Mesenchymal stem cell (in vitro differentiated cells and primary cell): ENCODE data around the gene KIAA1671.

Source experiments
- DNase-seq: peaks from one replicate; pipeline ENCODE4 v3.0.0-alpha.2; 2013
- H2AFZ ChIP-seq: one replicate; pipeline ENCODE4 v1.6.1; 2013; ENCODE audit warnings: low read depth, mild to moderate bottlenecking, control low read depth, inconsistent platforms, low read length, moderate library complexity
- H2AK5ac ChIP-seq: 2 replicates; pipeline ENCODE4 v1.6.1; 2013; ENCODE audit warnings: low read length, moderate library complexity, mild to moderate bottlenecking, inconsistent platforms; ENCODE audit not compliant: severe bottlenecking
- H2BK120ac ChIP-seq: one replicate; pipeline ENCODE4 v1.6.1; 2013; ENCODE audit warnings: low read depth, mild to moderate bottlenecking, inconsistent platforms, low read length, moderate library complexity
- H2BK12ac ChIP-seq, 2 experiments: one replicate each; pipeline ENCODE4 v1.6.1; 2013; ENCODE audit warnings: inconsistent platforms in 2 of 2, low read length in 2 of 2, mild to moderate bottlenecking in 2 of 2, moderate library complexity in 2 of 2, control low read depth in 1 of 2
- H2BK15ac ChIP-seq: one replicate; pipeline ENCODE4 v1.6.1; 2013; ENCODE audit warnings: mild to moderate bottlenecking, low read depth, inconsistent platforms; ENCODE audit not compliant: poor library complexity, severe bottlenecking
- H2BK5ac ChIP-seq: 2 replicates; pipeline ENCODE4 v1.6.1; 2013; ENCODE audit warnings: low read depth, mild to moderate bottlenecking, low read length, control low read depth, inconsistent platforms; ENCODE audit not compliant: poor library complexity, severe bottlenecking
- H3K14ac ChIP-seq, 2 experiments: one replicate each; pipeline ENCODE4 v1.6.1; 2013; ENCODE audit warnings: inconsistent platforms in 2 of 2, low read length in 2 of 2, control low read depth in 1 of 2, mild to moderate bottlenecking in 1 of 2, moderate library complexity in 1 of 2
- H3K18ac ChIP-seq, 2 experiments: one replicate each; pipeline ENCODE4 v1.6.1; 2013; ENCODE audit warnings: inconsistent platforms in 2 of 2, low read length in 2 of 2, control low read depth in 1 of 2, low read depth in 1 of 2, mild to moderate bottlenecking in 1 of 2
- H3K23ac ChIP-seq, 2 experiments: one replicate each; pipeline ENCODE4 v1.6.1; 2013; ENCODE audit warnings: inconsistent platforms in 2 of 2, low read length in 2 of 2, mild to moderate bottlenecking in 2 of 2, moderate library complexity in 2 of 2, control low read depth in 1 of 2
- H3K27ac ChIP-seq: 2 replicates; pipeline ENCODE4 v1.5.1; 2013; ENCODE audit warnings: mild to moderate bottlenecking, moderate library complexity, low read length, control low read depth, inconsistent platforms; ENCODE audit not compliant: poor library complexity, severe bottlenecking
- H3K27me3 ChIP-seq, 2 experiments: 2 replicates each; pipeline versions ENCODE4 v1.6.1 to v1.7.0; 2013; ENCODE audit warnings: low read length in 2 of 2, mild to moderate bottlenecking in 2 of 2, moderate library complexity in 2 of 2, control low read depth in 1 of 2, inconsistent platforms in 1 of 2; ENCODE audit not compliant: control insufficient read depth in 1 of 2, insufficient read depth in 1 of 2
- H3K36me3 ChIP-seq, 2 experiments: 2 replicates each; pipeline versions ENCODE4 v1.6.1 to v1.7.0; 2013; ENCODE audit warnings: low read length in 2 of 2, control low read depth in 1 of 2, inconsistent platforms in 1 of 2, low read depth in 1 of 2, mild to moderate bottlenecking in 1 of 2; ENCODE audit not compliant: insufficient read depth in 2 of 2, control insufficient read depth in 1 of 2
- H3K4ac ChIP-seq, 2 experiments: one replicate each; pipeline ENCODE4 v1.6.1; 2013; ENCODE audit warnings: inconsistent platforms in 2 of 2, low read length in 2 of 2, mild to moderate bottlenecking in 2 of 2, moderate library complexity in 2 of 2, control low read depth in 1 of 2, low read depth in 1 of 2
- H3K4me1 ChIP-seq: 2 replicates; pipeline ENCODE4 v1.6.1; 2013; ENCODE audit warnings: low read depth, low read length, control low read depth; ENCODE audit not compliant: control insufficient read depth, insufficient read depth
- H3K4me2 ChIP-seq: 2 replicates; pipeline ENCODE4 v1.6.1; 2013; ENCODE audit warnings: low read length, mild to moderate bottlenecking, inconsistent platforms; ENCODE audit not compliant: poor library complexity, severe bottlenecking
- H3K4me3 ChIP-seq, 2 experiments: 2 replicates each; pipeline versions ENCODE4 v1.5.1 to v1.7.0; 2013; ENCODE audit warnings: low read length in 2 of 2, mild to moderate bottlenecking in 2 of 2, control low read depth in 1 of 2, low read depth in 1 of 2; ENCODE audit not compliant: insufficient read depth in 1 of 2
- H3K79me1 ChIP-seq: replicated peaks from 2 replicates; pipeline ENCODE4 v1.6.1; 2013; ENCODE audit warnings: mild to moderate bottlenecking, control low read depth, low read length, inconsistent platforms; ENCODE audit not compliant: poor library complexity, severe bottlenecking
- H3K9ac ChIP-seq: 2 replicates; pipeline ENCODE4 v1.7.0; 2013; ENCODE audit warnings: mild to moderate bottlenecking, low read length, moderate library complexity
- H3K9me3 ChIP-seq: 2 replicates; pipeline ENCODE4 v1.7.0; 2013; ENCODE audit warnings: mild to moderate bottlenecking, low read length; ENCODE audit not compliant: control insufficient read depth
- H4K8ac ChIP-seq: one replicate; pipeline ENCODE4 v1.6.1; 2013; ENCODE audit warnings: inconsistent platforms, mild to moderate bottlenecking, low read length, moderate library complexity
- H4K91ac ChIP-seq: one replicate; pipeline ENCODE4 v1.6.1; 2013; ENCODE audit warnings: mild to moderate bottlenecking, low read length, inconsistent platforms
- WGBS: methylation state at CpG from one replicate; pipeline ENCODE4 v1.1.7; 2013; ENCODE audit warnings: mixed read lengths; 5-methylcytosine and 5-hydroxymethylcytosine counted together

KIAA1671 gene

GRCh38 chr22:25053153-25053805 is 100.8 kb downstream of the KIAA1671 start:
- Histone ChIP-seq H3K14ac (no peak overlapping the region), H2BK5ac (no peak overlapping the region), H3K18ac (no peak overlapping the region), H3K4me3 (no peak overlapping the region), H2BK15ac (no peak overlapping the region), H3K36me3 (peaks cover 4 to 6% of the 10 kb centered on the region in 2 experiments), H3K4me2 (no peak overlapping the region), H3K23ac (no peak overlapping the region), H3K79me1 (no peaks in the 10 kb centered on the region), H3K9ac (peak overlapping the region; percentile 64), H3K4ac (no peak overlapping the region), H4K91ac (no peak overlapping the region), H4K8ac (no peak overlapping the region), H3K27me3 (no peaks in the 10 kb centered on the region), H3K4me1 (peaks cover 2% of the 10 kb centered on the region), H3K27ac (no peak overlapping the region), H3K9me3 (peaks cover 2% of the 10 kb centered on the region), H2BK120ac (peak overlapping the region; percentile 11), H2AFZ (no peak overlapping the region), H2BK12ac (no peak overlapping the region), H2AK5ac (no peak overlapping the region)
- 72% methylated on average over 7 of the region's 7 CpGs for WGBS
- DNase-seq = peak; percentile 62

- Histone ChIP-seq H3K4ac (no peak overlapping the region), H3K27me3 (no peaks in the 10 kb centered on the region), H2BK15ac (no peak overlapping the region), H3K27ac (no peak overlapping the region), H3K18ac (no peak overlapping the region), H2BK120ac (no peak overlapping the region), H3K9ac (peak overlapping the region; percentile 20), H4K91ac (no peak overlapping the region), H4K8ac (no peak overlapping the region), H2BK5ac (no peak overlapping the region), H2BK12ac (no peak overlapping the region), H3K14ac (no peak overlapping the region), H3K9me3 (peaks cover 2% of the 10 kb centered on the region), H2AK5ac (no peak overlapping the region), H3K36me3 (peaks cover 4 to 6% of the 10 kb centered on the region in 2 experiments), H3K23ac (no peak overlapping the region), H3K79me1 (no peaks in the 10 kb centered on the region), H3K4me3 (no peak overlapping the region), H2AFZ (no peak overlapping the region), H3K4me2 (no peak overlapping the region), H3K4me1 (peaks cover 2% of the 10 kb centered on the region)
- DNase-seq = peak; percentile 15
- 81% methylated on average over 9 of the region's 9 CpGs for WGBS
These were observed 102.5 kb downstream of the KIAA1671 start for GRCh38 chr22:25054943-25055511.

- no peak overlapping the region for H4K91ac ChIP-seq
- no peaks in the 10 kb centered on the region for H3K79me1 ChIP-seq
- H2BK15ac ChIP-seq = no peak overlapping the region
- no peaks in the 10 kb centered on the region for H3K9me3 ChIP-seq
- no peak overlapping the region for H2BK12ac ChIP-seq
- H2AK5ac ChIP-seq = no peak overlapping the region
- no peak overlapping the region for H4K8ac ChIP-seq
- no peak overlapping the region for H2BK120ac ChIP-seq
- peak; percentile 45 for DNase-seq
- no peaks in the 10 kb centered on the region for H3K36me3 ChIP-seq
- H3K4me2 ChIP-seq = no peak overlapping the region
- H3K23ac ChIP-seq = no peak overlapping the region
- no peak overlapping the region for H3K9ac ChIP-seq
- no peak overlapping the region for H3K4ac ChIP-seq
- no peak overlapping the region for H3K18ac ChIP-seq
- no peaks in the 10 kb centered on the region for H3K27me3 ChIP-seq
- H2BK5ac ChIP-seq = no peak overlapping the region
- no peak overlapping the region for H3K27ac ChIP-seq
- peaks cover 2% of the 10 kb centered on the region for H3K4me1 ChIP-seq
- peak overlapping the region in 1 of 2 experiments; percentile 45 for H3K14ac ChIP-seq
- H2AFZ ChIP-seq = no peak overlapping the region
- no peak overlapping the region for H3K4me3 ChIP-seq
- WGBS = 34% methylated on average over 23 of the region's 23 CpGs
These were observed 104.7 kb downstream of the KIAA1671 start for GRCh38 chr22:25057013-25057881.

- Histone ChIP-seq H2AFZ (no peak overlapping the region), H3K9me3 (no peaks in the 10 kb centered on the region), H3K27me3 (no peaks in the 10 kb centered on the region), H4K91ac (no peak overlapping the region), H3K4ac (no peak overlapping the region), H2BK120ac (no peak overlapping the region), H3K36me3 (no peaks in the 10 kb centered on the region), H3K14ac (no peak overlapping the region), H3K4me1 (no peaks in the 10 kb centered on the region), H2BK15ac (no peak overlapping the region), H3K18ac (no peak overlapping the region), H2BK5ac (no peak overlapping the region), H3K79me1 (no peaks in the 10 kb centered on the region), H2AK5ac (no peak overlapping the region), H3K4me3 (no peak overlapping the region), H3K27ac (no peak overlapping the region), H4K8ac (no peak overlapping the region), H3K23ac (no peak overlapping the region), H2BK12ac (no peak overlapping the region), H3K4me2 (no peak overlapping the region), H3K9ac (no peak overlapping the region)
- DNase-seq = no peak
- 94% methylated on average over 4 of the region's 5 CpGs for WGBS
These were observed 106.9 kb downstream of the KIAA1671 start for GRCh38 chr22:25059438-25059837.
